Upper lobe of left lung (tissue), 4 donors: ENCODE results near the gene DBNDD1.

Experiments
- CTCF ChIP-seq, 6 experiments: fragments of 450-650 bp in 4 of 6; fragments of 200-600 bp in 2 of 6; sonication (generic) in 2 of 6; IDR thresholded peaks; one replicate each; pipeline ENCODE4 v1.5.1; 2016 to 2019; ENCODE audit warnings: antibody characterized with exemption in 6 of 6
- EP300 ChIP-seq, 4 donors: sonication (generic); formaldehyde crosslinking; IDR thresholded peaks; one replicate each; pipeline ENCODE4 v1.5.1; 2017; ENCODE audit warnings: antibody characterized with exemption in 4 of 4, control low read depth in 2 of 4
- POLR2AphosphoS5 ChIP-seq, 2 donors: sonication (generic); formaldehyde crosslinking; IDR thresholded peaks; one replicate each; pipeline ENCODE4 v1.5.1; 2017; ENCODE audit warnings: antibody characterized with exemption in 2 of 2

DNA sequence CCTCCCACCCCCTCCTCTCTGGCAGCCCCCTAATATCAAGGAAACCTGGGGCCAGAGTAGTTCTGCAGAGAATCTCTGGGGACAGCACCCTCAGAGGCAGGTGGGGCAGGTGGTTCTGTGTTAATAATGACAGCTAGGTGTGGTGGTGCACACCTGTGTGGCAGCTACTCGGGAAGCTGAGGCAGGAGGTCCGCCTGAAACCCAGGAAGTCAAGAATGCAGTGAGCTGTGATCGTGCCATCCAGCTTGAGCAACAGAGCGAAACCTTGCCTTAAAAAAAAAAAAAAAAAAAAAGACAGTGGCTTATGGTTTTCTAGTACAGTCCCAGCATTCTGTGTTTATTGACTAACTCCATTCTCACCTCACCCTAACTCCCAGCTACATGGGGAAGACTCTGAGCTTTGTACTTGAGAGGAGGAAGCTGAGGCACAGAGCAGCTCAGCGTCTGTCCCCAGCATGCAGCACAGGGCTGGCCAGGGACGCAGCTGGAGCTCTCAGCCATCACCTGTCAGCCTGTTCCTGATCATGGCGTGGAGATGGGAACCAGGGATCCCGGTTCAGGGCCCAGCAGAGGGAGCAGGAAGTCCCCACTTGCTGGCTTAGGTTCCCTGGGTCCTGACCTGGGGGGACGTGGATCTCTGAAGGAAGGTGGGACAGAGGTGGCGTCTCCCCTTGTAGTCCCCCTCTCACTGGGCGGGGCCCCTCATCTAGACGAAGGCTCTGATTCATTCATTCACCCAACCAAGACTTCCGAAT is 6.1 kb downstream of the DBNDD1 start:
- TF ChIP-seq CTCF (IDR thresholded peaks at IDR 0.05) (no peak), EP300 (IDR thresholded peaks at IDR 0.05) (no peak), POLR2AphosphoS5 (IDR thresholded peaks at IDR 0.05) (no peak)
